K562 treated with DMSO at 1 percent for 12 hours (cell line): ENCODE data around the gene RNF128. TPM values are rescaled to one million over a fixed set of nuclear protein-coding genes. Genes with fewer than 3 reads are reported as not detected.

Experiments used
- total RNA-seq: library from RNA; unstranded; fragments of 300-600 nt; gene quantifications from 2 replicates; pipeline ENCODE4 v1.2.3, GENCODE V29; 2022; ENCODE audit not compliant: insufficient read depth

RNF128 gene
- total RNA-seq = not detected in 2 replicates

GRCh38 chrX:106726485-106727437 is at the start of gene RNF128:
RNF128 (plus strand) TSS chrX:106726701; CDS start chrX:106726914, 213 bp downstream.

GRCh38 chrX:106802388-106803275 is 76.1 kb downstream of the RNF128 start, which contains the start of gene TBC1D8B:
TBC1D8B (plus strand) TSS chrX:106802673; CDS start chrX:106802854, 181 bp downstream.

Other genes with a start within 250 kb of the RNF128 start
- 0.39 TPM in 1 of 2 replicates, not detected in the other for gene RADX, start 114.7 kb upstream of the RNF128 start, total RNA-seq
- 0.93 TPM in 1 of 2 replicates, not detected in the other for gene TBC1D8B, start 76.0 kb downstream of the RNF128 start, total RNA-seq
- gene RIPPLY1, start 176.6 kb downstream of the RNF128 start, total RNA-seq = not detected in 2 replicates
- gene CLDN2, start 193.7 kb downstream of the RNF128 start, total RNA-seq = not detected in 2 replicates